HG02610 (cell line): Measurements from ENCODE around the gene PTP4A2.
A peak's percentile ranks its signal among the peaks of the same experiment; 100 is the strongest.
"Not testable (repeated sequence)": the region's sequence is repeated elsewhere in the genome, so short reads cannot be mapped to it uniquely, and the experiment has no call there.

Source experiments
- ATAC-seq: cut with Tn5 transposase; IDR thresholded peaks from one replicate; pipeline ENCODE4 v1.9.1; 2021; ENCODE audit warnings: mild to moderate bottlenecking, moderate library complexity; ENCODE audit not compliant: unreplicated experiment

The PTP4A2 gene

DNA sequence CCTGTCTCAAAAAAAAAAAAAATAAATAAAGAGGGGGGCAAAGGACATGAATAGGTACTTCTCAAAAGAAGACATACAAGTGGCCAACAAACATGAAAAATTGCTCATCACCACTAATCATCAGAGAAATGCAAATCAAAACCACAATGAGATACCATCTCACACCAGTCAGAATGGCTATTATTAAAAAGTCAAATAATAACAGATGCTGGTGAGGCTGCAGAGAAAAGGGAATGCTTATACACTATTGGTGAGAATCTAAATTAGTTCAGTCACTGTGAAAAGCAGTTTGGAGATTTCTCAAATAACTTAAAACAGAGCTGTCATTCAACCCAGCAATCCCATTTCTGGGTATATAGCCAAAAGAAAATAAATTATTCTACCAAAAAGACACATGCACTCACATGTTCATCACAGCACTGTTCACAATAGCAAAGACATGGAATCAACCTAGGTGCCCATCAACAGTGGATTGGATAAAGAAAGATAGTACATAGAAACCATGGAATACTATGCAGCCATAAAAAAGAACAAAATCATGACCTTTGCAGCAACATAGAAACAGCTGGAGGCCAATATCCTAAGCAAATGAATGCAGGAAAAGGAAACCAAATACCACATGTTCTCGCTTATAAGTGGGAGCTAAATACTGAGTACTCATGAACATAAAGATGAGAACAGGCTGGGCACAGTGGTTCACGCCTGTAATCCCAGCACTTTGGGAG lies 42.5 kb downstream of the PTP4A2 start:
- not testable (repeated sequence) for ATAC-seq

DNA sequence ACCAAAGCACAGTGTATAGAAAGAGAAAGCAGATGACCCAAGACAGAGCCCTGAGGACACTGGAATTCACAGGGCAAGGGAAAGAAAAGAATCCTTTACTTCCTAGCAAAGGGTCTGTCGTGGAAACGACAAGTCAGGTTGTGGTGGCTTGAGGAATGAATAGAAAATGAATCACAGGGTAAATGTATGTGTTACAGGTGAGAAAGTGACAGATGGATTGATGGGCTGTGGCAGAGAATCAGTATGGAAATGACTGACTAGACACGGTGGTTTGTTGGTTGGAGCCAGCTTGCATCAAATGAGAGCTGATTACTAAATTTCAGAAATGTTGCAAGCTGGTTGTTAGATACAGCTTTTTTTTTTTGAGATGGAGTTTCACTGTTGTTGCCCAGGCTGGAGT lies 46.9 kb downstream of the PTP4A2 start:
- ATAC-seq = peak; percentile 72

GRCh38 chr1:31888291-31888690 lies 49.9 kb downstream of the PTP4A2 start:
- ATAC-seq = no peak

GRCh38 chr1:31886866-31887265 lies 51.3 kb downstream of the PTP4A2 start:
- no peak for ATAC-seq

DNA sequence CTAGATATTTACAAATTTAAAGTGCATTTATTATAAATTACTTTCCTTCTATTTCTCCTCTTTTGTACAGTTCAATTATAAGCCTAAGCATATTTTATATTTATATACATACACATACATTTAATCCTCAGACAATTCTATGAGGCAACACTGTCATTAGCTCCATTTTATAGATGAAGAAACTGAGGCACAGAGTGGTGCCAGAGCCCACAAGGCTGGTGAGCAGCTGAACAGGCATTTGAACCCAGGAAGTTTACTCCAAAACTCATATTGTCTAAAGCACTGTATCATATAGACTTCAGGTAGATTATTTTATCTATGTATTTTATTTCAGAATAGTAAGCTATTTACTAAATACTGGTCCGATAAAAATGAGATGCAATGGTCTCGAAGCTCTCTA lies 52.3 kb downstream of the PTP4A2 start:
- ATAC-seq = no peak

DNA sequence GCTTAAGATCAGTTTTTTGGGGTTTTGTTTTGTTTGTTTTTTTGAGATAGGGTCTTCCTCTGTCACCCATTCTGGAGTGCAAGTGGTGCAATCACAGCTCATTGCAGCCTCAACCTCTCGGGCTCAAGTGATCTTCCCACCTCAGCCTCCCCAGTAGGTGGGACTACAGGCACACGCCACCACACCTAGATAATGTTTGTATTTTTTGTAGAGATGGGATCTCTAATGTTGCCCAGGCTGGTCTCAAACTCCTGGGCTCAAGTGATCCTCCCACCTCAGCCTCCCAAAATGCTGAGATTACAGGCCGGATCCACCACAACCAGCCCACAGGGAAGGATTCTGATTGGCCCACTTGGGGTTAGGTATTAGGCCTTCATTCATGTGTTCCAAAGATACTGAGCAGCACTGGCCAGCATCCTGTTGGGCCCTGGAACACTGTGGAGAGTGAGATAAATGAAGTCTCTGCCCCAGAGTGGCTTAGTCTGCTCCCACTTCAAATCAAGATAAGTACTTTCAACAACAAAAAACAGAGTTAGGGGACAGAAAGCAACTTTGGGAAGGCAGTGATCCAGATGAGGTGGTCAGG lies 54.7 kb downstream of the PTP4A2 start:
- no peak for ATAC-seq

DNA sequence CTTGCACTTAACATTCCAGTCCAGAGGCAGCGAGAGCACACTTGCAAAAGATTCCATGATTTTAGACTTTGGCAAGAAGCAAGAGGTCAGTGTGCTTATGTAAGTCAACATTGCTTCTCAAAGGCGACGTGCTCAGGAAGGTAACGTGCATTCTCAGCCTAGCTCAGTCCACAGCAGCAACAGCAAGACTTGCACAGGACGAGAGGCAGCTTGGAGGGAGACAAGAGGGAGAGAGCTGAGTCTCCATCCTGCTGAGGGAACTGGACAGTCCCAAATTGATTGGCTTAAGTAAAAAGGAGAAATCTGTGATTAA lies 56.5 kb downstream of the PTP4A2 start:
- ATAC-seq = no peak

- ATAC-seq = no peak
Measured at GRCh38 chr1:31880957-31881687, 57.0 kb downstream of the PTP4A2 start.

GRCh38 chr1:31879981-31880608 lies 58.1 kb downstream of the PTP4A2 start:
- no peak for ATAC-seq

DNA sequence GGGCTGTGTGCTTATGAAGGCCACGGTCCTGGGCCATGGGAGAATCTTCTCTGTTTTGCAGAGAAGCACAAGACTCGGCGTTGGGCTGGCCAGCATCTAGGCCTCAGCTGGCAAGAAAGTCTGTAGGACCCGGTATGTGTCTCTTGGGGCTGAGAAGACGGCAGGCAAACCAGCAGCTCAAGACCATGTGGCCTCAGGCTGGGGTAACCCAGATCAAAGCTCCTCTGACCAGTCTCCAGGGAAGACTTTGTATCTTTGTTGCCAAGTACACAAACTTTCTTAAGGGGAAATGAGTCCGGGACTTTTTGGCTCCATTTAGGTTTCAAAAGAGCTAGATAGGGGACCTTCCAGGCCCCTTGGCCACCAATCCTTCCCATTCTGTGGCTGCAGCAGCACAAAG lies 60.1 kb downstream of the PTP4A2 start:
- ATAC-seq = peak; percentile 63

- ATAC-seq = no peak
Measured at GRCh38 chr1:31877544-31877943, 60.6 kb downstream of the PTP4A2 start.

DNA sequence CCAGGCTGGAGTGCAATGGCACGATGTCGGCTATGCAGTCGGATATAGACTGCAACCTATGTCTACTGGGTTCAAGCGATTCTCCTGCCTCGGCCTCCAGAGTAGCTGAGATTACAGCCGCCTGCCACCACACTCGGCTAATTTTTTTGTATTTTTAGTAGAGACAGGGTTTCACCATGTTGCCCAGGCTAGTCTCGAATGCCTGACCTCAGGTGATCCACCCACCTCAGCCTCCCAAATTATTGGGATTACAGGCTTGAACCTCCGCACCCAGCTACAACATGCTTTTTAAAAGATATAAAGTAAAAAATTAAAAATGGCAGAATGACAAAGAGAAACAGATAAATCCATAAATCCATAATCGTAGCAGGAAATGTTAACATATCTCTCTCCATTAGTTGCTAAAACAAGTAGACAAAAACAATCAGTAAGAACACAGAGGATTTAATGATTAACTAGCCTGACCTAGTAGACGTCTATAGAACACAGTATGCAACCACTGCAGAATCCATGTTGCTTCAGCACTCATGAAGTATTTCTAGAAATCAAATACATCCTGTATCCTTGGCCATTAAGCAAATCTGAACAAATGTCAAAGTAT lies 62.4 kb downstream of the PTP4A2 start:
- no peak for ATAC-seq

GRCh38 chr1:31874942-31875341 lies 63.2 kb downstream of the PTP4A2 start:
- ATAC-seq = no peak

GRCh38 chr1:31872658-31873636 lies 65.2 kb downstream of the PTP4A2 start:
- ATAC-seq = no peak

- no peak for ATAC-seq
Measured at GRCh38 chr1:31871703-31872102, 66.5 kb downstream of the PTP4A2 start.

- ATAC-seq = no peak
Measured at GRCh38 chr1:31870086-31870736, 68.0 kb downstream of the PTP4A2 start.

- ATAC-seq = no peak
Measured at GRCh38 chr1:31869449-31869848, 68.7 kb downstream of the PTP4A2 start.

DNA sequence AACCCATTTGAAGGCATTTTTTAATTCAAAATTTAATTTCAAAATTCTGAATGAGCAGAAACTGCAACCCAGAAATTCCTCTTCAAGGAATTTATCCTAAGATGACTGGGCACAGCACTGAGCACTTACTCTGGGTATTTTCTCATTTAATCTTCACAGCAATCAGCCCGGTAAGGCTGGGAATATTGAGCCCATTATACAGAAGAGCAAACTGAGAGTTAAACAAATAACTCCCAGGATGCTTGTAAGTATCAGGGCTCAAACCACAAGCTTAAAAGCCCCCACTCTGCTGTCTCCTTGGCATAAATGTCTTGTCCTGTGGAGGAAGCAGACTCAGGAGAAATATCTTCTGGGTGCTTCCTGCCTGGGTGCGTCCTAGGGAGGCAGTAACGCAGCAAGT lies 69.3 kb downstream of the PTP4A2 start:
- ATAC-seq = no peak

DNA sequence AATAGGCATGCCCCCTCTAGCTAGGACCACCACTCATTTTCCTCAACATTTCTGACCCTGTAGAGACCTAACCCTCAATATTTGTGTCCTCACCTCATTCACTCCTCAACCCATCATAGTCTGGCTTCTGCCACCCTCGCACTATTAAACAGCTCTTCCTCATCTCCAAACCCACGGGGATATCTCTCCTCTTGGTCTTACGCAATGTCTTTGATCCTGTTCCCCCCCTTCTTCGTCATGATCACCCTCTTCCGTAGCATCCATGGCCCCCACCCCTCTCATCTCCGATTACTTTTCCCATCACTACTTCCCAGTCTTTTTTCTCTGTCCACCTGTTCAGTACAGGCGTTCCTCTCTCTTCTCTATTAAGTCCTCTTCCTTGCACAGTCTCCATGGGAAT lies 70.6 kb downstream of the PTP4A2 start:
- ATAC-seq = no peak
